Measurements from ENCODE around the gene CD300C.
A peak's percentile ranks its signal among the peaks of the same experiment; 100 is the strongest.

Gene CD300C

GRCh38 chr17:74497471-74497870 lies 48.4 kb downstream of the CD300C start:
- no peaks in the 10 kb centered on the region for H3K4me1 ChIP-seq
- no peak overlapping the region for H3K4me3 ChIP-seq
- H3K9me3 ChIP-seq, result no peaks in the 10 kb centered on the region
- in situ Hi-C loops (cut with MboI; ENCODE audit: low sequenced_read_pairs), result no loop called here
- H3K27me3 ChIP-seq (ENCODE audit: low read depth), result peaks cover 4% of the 10 kb centered on the region
- DNase-seq (ENCODE audit: low spot score in 2 of 2), result no peak
- no peaks in the 10 kb centered on the region for H3K36me3 ChIP-seq (replicated peaks)

- H3K27me3 ChIP-seq (ENCODE audit: low read depth), result no peaks in the 10 kb centered on the region
- no peaks in the 10 kb centered on the region for H3K9me3 ChIP-seq
- DNase-seq (ENCODE audit: low spot score in 2 of 2), result peak; percentile 59 to 81
- no peaks in the 10 kb centered on the region for H3K4me1 ChIP-seq
- H3K4me3 ChIP-seq, result no peak overlapping the region
- no peaks in the 10 kb centered on the region for H3K36me3 ChIP-seq (replicated peaks)
- in situ Hi-C loops (cut with MboI; ENCODE audit: low sequenced_read_pairs), result no loop called here
Measured at GRCh38 chr17:74493331-74493833, 52.5 kb downstream of the CD300C start.

GRCh38 chr17:74491626-74492025 lies 54.3 kb downstream of the CD300C start:
- Histone ChIP-seq H3K9me3 (no peaks in the 10 kb centered on the region), H3K36me3 (replicated peaks) (no peaks in the 10 kb centered on the region), H3K4me1 (no peaks in the 10 kb centered on the region), H3K27me3 (ENCODE audit: low read depth) (no peaks in the 10 kb centered on the region), H3K4me3 (no peak overlapping the region)
- in situ Hi-C loops (cut with MboI; ENCODE audit: low sequenced_read_pairs), result no loop called here
- DNase-seq (ENCODE audit: low spot score in 2 of 2), result no peak

Data from HAP-1 (cell line).